CD4-positive, alpha-beta memory T cell (primary cell): ENCODE measurements around the gene METTL21A. TPM values are rescaled to one million over a fixed set of nuclear protein-coding genes. Genes with fewer than 3 reads are reported as not detected.
A peak's percentile ranks its signal among the peaks of the same experiment; 100 is the strongest.

Source experiments
- CTCF ChIA-PET: fragments of 350-600 bp; sonication (Branson Sonifier 250); formaldehyde crosslinking; loops from one replicate; lab custom pipeline; 2021; ENCODE audit warnings: inconsistent platforms; ENCODE audit not compliant: partially characterized antibody; lab: Charles Lee
- POLR2A ChIA-PET: fragments of 350-600 bp; sonication (Branson Sonifier 250); formaldehyde crosslinking; loops from one replicate; lab custom pipeline; 2021; ENCODE audit not compliant: partially characterized antibody; lab: Charles Lee
- DNase-seq, 5 donors: peaks; one replicate each; pipeline versions ENCODE4 v3.0.0 to v3.0.0-alpha.2; 2020 to 2022; ENCODE audit warnings: mixed read lengths in 1 of 5
- H3K27ac ChIP-seq: one replicate; pipeline ENCODE4 v1.7.0; 2013; ENCODE audit warnings: low read depth, low read length
- H3K27me3 ChIP-seq: 2 replicates; pipeline ENCODE4 v1.7.0; 2013; ENCODE audit warnings: mild to moderate bottlenecking, low read length, moderate library complexity; ENCODE audit not compliant: insufficient read depth
- H3K36me3 ChIP-seq: 2 replicates; pipeline ENCODE4 v1.7.0; 2013; ENCODE audit warnings: mild to moderate bottlenecking, low read length, moderate library complexity; ENCODE audit not compliant: insufficient read depth
- H3K4me1 ChIP-seq: 2 replicates; pipeline ENCODE4 v1.7.0; 2013; ENCODE audit warnings: mild to moderate bottlenecking, low read length, moderate library complexity; ENCODE audit not compliant: insufficient read depth
- H3K4me3 ChIP-seq, 2 donors: one replicate each; pipeline ENCODE4 v1.7.0; 2013; ENCODE audit warnings: low read length in 2 of 2, mild to moderate bottlenecking in 1 of 2
- H3K9me3 ChIP-seq, 2 donors: one replicate each; pipeline ENCODE4 v1.7.0; 2013; ENCODE audit warnings: low read length in 2 of 2, control low read depth in 1 of 2; ENCODE audit not compliant: control insufficient read depth in 1 of 2
- H3K27ac Mint-ChIP-seq, 7 donors: one replicate each; pipeline ENCODE4 v1.8.0; 2020 to 2021; ENCODE audit warnings: mixed read lengths in 7 of 7, mild to moderate bottlenecking in 6 of 7, inconsistent platforms in 3 of 7, moderate library complexity in 3 of 7
- H3K27me3 Mint-ChIP-seq, 2 donors: one replicate each; pipeline ENCODE4 v1.8.0; 2020 to 2021; ENCODE audit warnings: mixed read lengths in 2 of 2
- H3K36me3 Mint-ChIP-seq, 2 donors: one replicate each; pipeline ENCODE4 v1.8.0; 2020 to 2021; ENCODE audit warnings: mixed read lengths in 2 of 2, inconsistent platforms in 1 of 2, mild to moderate bottlenecking in 1 of 2
- H3K4me1 Mint-ChIP-seq, 4 donors: one replicate each; pipeline ENCODE4 v1.8.0; 2020 to 2021; ENCODE audit warnings: mixed read lengths in 4 of 4, mild to moderate bottlenecking in 1 of 4
- H3K4me3 Mint-ChIP-seq, 8 donors: one replicate each; pipeline ENCODE4 v1.8.0; 2020 to 2021; ENCODE audit warnings: mixed read lengths in 8 of 8, mild to moderate bottlenecking in 7 of 8, moderate library complexity in 6 of 8, inconsistent platforms in 3 of 8
- H3K9me3 Mint-ChIP-seq, 8 donors: one replicate each; pipeline ENCODE4 v1.8.0; 2020 to 2021; ENCODE audit warnings: mixed read lengths in 8 of 8, mild to moderate bottlenecking in 5 of 8, inconsistent platforms in 3 of 8, moderate library complexity in 1 of 8
- intact Hi-C: fragments of 100-400 bp; cut with micrococcal nuclease; formaldehyde crosslinking; loops from one replicate; pipeline ENCODE4 v1.15.1; 2023
- polyA plus RNA-seq, 2 donors: library from polyadenylated mRNA; unstranded; fragments of 300-500 nt; fragmentation: Illumina TruSeq; gene quantifications; one replicate each; pipeline ENCODE4 v1.2.3, GENCODE V29; 2021
- total RNA-seq, 2 experiments: library from RNA; stranded (reverse); gene quantifications; one replicate each; pipeline ENCODE4 v1.2.3, GENCODE V29; 2021

The METTL21A gene
- total and polyA plus RNA-seq, 4 experiments from 2014 or later: 16.6 to 38.2 (median 21.9) TPM

- Histone ChIP-seq H3K4me3 (no peak overlapping the region), H3K27me3 (no peaks in the 10 kb centered on the region), H3K4me1 (no peaks in the 10 kb centered on the region), H3K27ac (no peak overlapping the region), H3K36me3 (peaks cover 11% of the 10 kb centered on the region), H3K9me3 (no peaks in the 10 kb centered on the region)
- POLR2A ChIA-PET: interaction anchor here (1.9 kb wide), 1 partner anchor 13 kb away, joined by 6 read pairs; the partner anchor contains the start of gene METTL21A
- peaks cover 29 to 38% of the 10 kb centered on the region in 2 donors for H3K36me3 Mint-ChIP-seq
- no peaks in the 10 kb centered on the region for H3K27me3 Mint-ChIP-seq
- DNase-seq: no peak
- intact Hi-C loops: no loop called here
- peak overlapping the region in 1 of 7 donors; percentile 13 for H3K27ac Mint-ChIP-seq
- H3K4me3 Mint-ChIP-seq: no peak overlapping the region
- CTCF ChIA-PET: interaction anchor here (0.7 to 1.2 kb wide), 2 partner anchors 79 to 83 kb away, joined by 3 to 4 read pairs; partner anchors contain the start of gene CREB1
- peaks cover 0 to 9% (median 5%) of the 10 kb centered on the region in 4 donors for H3K4me1 Mint-ChIP-seq
- no peaks in the 10 kb centered on the region for H3K9me3 Mint-ChIP-seq
Measured at GRCh38 chr2:207612714-207613113, 12.5 kb downstream of the METTL21A start.

- Mint-ChIP-seq H3K27me3 (no peaks in the 10 kb centered on the region), H3K4me3 (no peak overlapping the region), H3K27ac (no peak overlapping the region), H3K9me3 (no peaks in the 10 kb centered on the region), H3K4me1 (peaks cover 13 to 26% (median 20%) of the 10 kb centered on the region in 4 donors), H3K36me3 (peaks cover 3 to 14% of the 10 kb centered on the region in 2 donors)
- Histone ChIP-seq H3K4me1 (peaks cover 5% of the 10 kb centered on the region), H3K27me3 (no peaks in the 10 kb centered on the region), H3K9me3 (no peaks in the 10 kb centered on the region), H3K36me3 (no peaks in the 10 kb centered on the region), H3K27ac (no peak overlapping the region), H3K4me3 (no peak overlapping the region)
- DNase-seq: no peak
- CTCF ChIA-PET: no interaction called here
- POLR2A ChIA-PET: interaction anchor here (0.9 kb wide), 1 partner anchor 18 kb away, joined by 3 read pairs; the partner anchor contains the start of gene METTL21A
- intact Hi-C loops: no loop called here
Measured at GRCh38 chr2:207606829-207607228, 18.4 kb downstream of the METTL21A start.

DNA sequence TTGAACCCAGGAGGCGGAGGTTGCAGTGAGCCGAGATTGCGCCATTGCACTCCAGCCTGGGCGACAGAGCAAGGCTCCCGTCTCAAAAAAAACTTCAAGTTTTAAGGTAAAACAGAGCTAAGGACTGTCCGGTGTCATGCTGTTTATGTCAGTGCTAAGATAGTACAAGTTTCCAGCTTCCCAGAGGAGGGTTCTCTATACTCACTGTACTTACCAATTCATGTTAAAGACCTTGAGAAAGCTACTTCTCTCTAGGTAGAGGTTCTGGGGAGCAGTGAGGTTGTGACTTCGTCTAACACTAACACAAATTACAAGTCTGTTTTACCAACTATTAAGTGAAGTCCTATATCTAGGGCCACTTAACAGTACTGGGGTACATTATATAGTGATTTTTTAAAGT is 18.8 kb downstream of the METTL21A start:
- Histone ChIP-seq H3K27ac (no peak overlapping the region), H3K27me3 (no peaks in the 10 kb centered on the region), H3K4me3 (no peak overlapping the region), H3K36me3 (no peaks in the 10 kb centered on the region), H3K9me3 (no peaks in the 10 kb centered on the region), H3K4me1 (peaks cover 5% of the 10 kb centered on the region)
- no peak overlapping the region for H3K4me3 Mint-ChIP-seq
- no peaks in the 10 kb centered on the region for H3K9me3 Mint-ChIP-seq
- no peaks in the 10 kb centered on the region for H3K27me3 Mint-ChIP-seq
- DNase-seq: no peak
- POLR2A ChIA-PET: no interaction called here
- intact Hi-C loops: no loop called here
- H3K27ac Mint-ChIP-seq: peak overlapping the region in 1 of 7 donors; percentile 15
- CTCF ChIA-PET: no interaction called here
- peaks cover 14 to 26% (median 23%) of the 10 kb centered on the region in 4 donors for H3K4me1 Mint-ChIP-seq
- peaks cover 3 to 14% of the 10 kb centered on the region in 2 donors for H3K36me3 Mint-ChIP-seq

GRCh38 chr2:207603486-207603885 is 21.7 kb downstream of the METTL21A start:
- no peak for DNase-seq
- POLR2A ChIA-PET: interaction anchor here (0.5 to 1.1 kb wide), 2 partner anchors 108 to 1518 kb away, joined by 3 read pairs; partner anchors contain the start of gene CCNYL1
- no peak overlapping the region for H3K27ac ChIP-seq

GRCh38 chr2:207601774-207602173 is 23.4 kb downstream of the METTL21A start:
- Histone ChIP-seq H3K9me3 (no peaks in the 10 kb centered on the region), H3K4me1 (peaks cover 5% of the 10 kb centered on the region), H3K27ac (no peak overlapping the region), H3K27me3 (no peaks in the 10 kb centered on the region), H3K4me3 (no peak overlapping the region), H3K36me3 (peaks cover 8% of the 10 kb centered on the region)
- intact Hi-C loops: no loop called here
- DNase-seq: no peak
- ChIA-PET POLR2A (no interaction called here), CTCF (interaction anchor here (1.6 kb wide), 1 partner anchor 67 kb away, joined by 4 read pairs; no protein-coding TSS in a partner anchor)
- Mint-ChIP-seq H3K27me3 (no peaks in the 10 kb centered on the region), H3K4me3 (no peak overlapping the region), H3K27ac (peak overlapping the region in 6 of 7 donors; percentile 14 to 73 (median 47)), H3K4me1 (peaks cover 13 to 26% (median 23%) of the 10 kb centered on the region in 4 donors), H3K36me3 (peaks cover 21% of the 10 kb centered on the region in 2 donors), H3K9me3 (no peaks in the 10 kb centered on the region)

More at GRCh38 chr2:207603486-207603885, 21.7 kb downstream of the METTL21A start:
- Histone ChIP-seq H3K4me1 (peaks cover 5% of the 10 kb centered on the region), H3K4me3 (no peak overlapping the region), H3K36me3 (no peaks in the 10 kb centered on the region), H3K27me3 (no peaks in the 10 kb centered on the region), H3K9me3 (no peaks in the 10 kb centered on the region)
- Mint-ChIP-seq H3K36me3 (peaks cover 12 to 19% of the 10 kb centered on the region in 2 donors), H3K27ac (peak overlapping the region in 6 of 7 donors; percentile 2 to 84 (median 43)), H3K4me1 (peaks cover 14 to 26% (median 24%) of the 10 kb centered on the region in 4 donors), H3K9me3 (no peaks in the 10 kb centered on the region), H3K4me3 (no peak overlapping the region), H3K27me3 (no peaks in the 10 kb centered on the region)
- intact Hi-C loops: no loop called here
- CTCF ChIA-PET: interaction anchor here (0.6 to 2.1 kb wide), 3 partner anchors 12 to 645 kb away, joined by 3 to 6 read pairs (median 4); partner anchors contain the start of gene METTL21A

- no peak overlapping the region for H3K4me3 Mint-ChIP-seq
- peaks cover 4% of the 10 kb centered on the region for H3K4me1 ChIP-seq
- H3K36me3 ChIP-seq: peaks cover 8% of the 10 kb centered on the region
- H3K27ac ChIP-seq: no peak overlapping the region
- POLR2A ChIA-PET: no interaction called here
- H3K4me1 Mint-ChIP-seq: peaks cover 13 to 20% (median 15%) of the 10 kb centered on the region in 4 donors
- H3K36me3 Mint-ChIP-seq: peaks cover 16 to 28% of the 10 kb centered on the region in 2 donors
- no peaks in the 10 kb centered on the region for H3K27me3 ChIP-seq
- peak overlapping the region in 1 of 7 donors; percentile 45 for H3K27ac Mint-ChIP-seq
- no peaks in the 10 kb centered on the region for H3K9me3 Mint-ChIP-seq
- H3K9me3 ChIP-seq: no peaks in the 10 kb centered on the region
- no peak for DNase-seq
- no peak overlapping the region for H3K4me3 ChIP-seq
- intact Hi-C loops: no loop called here
- H3K27me3 Mint-ChIP-seq: no peaks in the 10 kb centered on the region
- CTCF ChIA-PET: no interaction called here
Measured at GRCh38 chr2:207600231-207600630, 25.0 kb downstream of the METTL21A start.

- no peak overlapping the region for H3K27ac ChIP-seq
- CTCF ChIA-PET: no interaction called here
- intact Hi-C loops: no loop called here
- no peaks in the 10 kb centered on the region for H3K9me3 ChIP-seq
- peaks cover 20 to 32% of the 10 kb centered on the region in 2 donors for H3K36me3 Mint-ChIP-seq
- H3K9me3 Mint-ChIP-seq: no peaks in the 10 kb centered on the region
- DNase-seq: no peak
- H3K4me1 Mint-ChIP-seq: peaks cover 9 to 14% (median 11%) of the 10 kb centered on the region in 4 donors
- POLR2A ChIA-PET: interaction anchor here (0.9 kb wide), 1 partner anchor 70 kb away, joined by 3 read pairs; the partner anchor contains the start of gene CREB1
- H3K4me3 ChIP-seq: no peak overlapping the region
- H3K27me3 ChIP-seq: no peaks in the 10 kb centered on the region
- H3K27me3 Mint-ChIP-seq: no peaks in the 10 kb centered on the region
- no peak overlapping the region for H3K4me3 Mint-ChIP-seq
- peak overlapping the region in 6 of 7 donors; percentile 9 to 80 (median 36) for H3K27ac Mint-ChIP-seq
- peaks cover 8% of the 10 kb centered on the region for H3K36me3 ChIP-seq
- H3K4me1 ChIP-seq: no peaks in the 10 kb centered on the region
Measured at GRCh38 chr2:207599636-207600035, 25.6 kb downstream of the METTL21A start.
